ENCODE results near the gene PCNX4.

GRCh38 chr14:60215520-60216420, 124.0 kb downstream of the PCNX4 start:
- TF ChIP-seq POLR2AphosphoS5 (IDR thresholded peaks at IDR 0.05) (peak in 2 of 3 donors; percentile 7 to 63), EP300 (IDR thresholded peaks at IDR 0.05) (no peak)
- TF ChIP-seq, protein P1, sequence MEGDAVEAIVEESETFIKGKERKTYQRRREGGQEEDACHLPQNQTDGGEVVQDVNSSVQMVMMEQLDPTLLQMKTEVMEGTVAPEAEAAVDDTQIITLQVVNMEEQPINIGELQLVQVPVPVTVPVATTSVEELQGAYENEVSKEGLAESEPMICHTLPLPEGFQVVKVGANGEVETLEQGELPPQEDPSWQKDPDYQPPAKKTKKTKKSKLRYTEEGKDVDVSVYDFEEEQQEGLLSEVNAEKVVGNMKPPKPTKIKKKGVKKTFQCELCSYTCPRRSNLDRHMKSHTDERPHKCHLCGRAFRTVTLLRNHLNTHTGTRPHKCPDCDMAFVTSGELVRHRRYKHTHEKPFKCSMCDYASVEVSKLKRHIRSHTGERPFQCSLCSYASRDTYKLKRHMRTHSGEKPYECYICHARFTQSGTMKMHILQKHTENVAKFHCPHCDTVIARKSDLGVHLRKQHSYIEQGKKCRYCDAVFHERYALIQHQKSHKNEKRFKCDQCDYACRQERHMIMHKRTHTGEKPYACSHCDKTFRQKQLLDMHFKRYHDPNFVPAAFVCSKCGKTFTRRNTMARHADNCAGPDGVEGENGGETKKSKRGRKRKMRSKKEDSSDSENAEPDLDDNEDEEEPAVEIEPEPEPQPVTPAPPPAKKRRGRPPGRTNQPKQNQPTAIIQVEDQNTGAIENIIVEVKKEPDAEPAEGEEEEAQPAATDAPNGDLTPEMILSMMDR (IDR thresholded peaks at IDR 0.05), result no peak

Measured in stomach (tissue), 4 donors.